BE2C (cell line): ENCODE data around the gene SP140L.

ENCODE experiments used
- DNase-seq: peaks from one replicate; pipeline ENCODE4 v3.0.0-alpha.2; 2020
- H3K27me3 ChIP-seq: fragments of 250-450 bp; sonication (Bioruptor Pico); 2 replicates; pipeline ENCODE4 v1.5.1; 2020; ENCODE audit warnings: mild to moderate bottlenecking
- H3K36me3 ChIP-seq: fragments of 250-450 bp; sonication (Bioruptor Pico); 2 replicates; pipeline ENCODE4 v1.5.1; 2020; ENCODE audit warnings: mild to moderate bottlenecking
- H3K4me1 ChIP-seq: fragments of 250-450 bp; sonication (Bioruptor Pico); 2 replicates; pipeline ENCODE4 v1.5.1; 2020
- H3K4me3 ChIP-seq: 2 replicates; pipeline ENCODE4 v1.5.1; 2011; ENCODE audit warnings: low read depth, low read length
- H3K9me3 ChIP-seq: fragments of 250-450 bp; sonication (Bioruptor Pico); 2 replicates; pipeline ENCODE4 v1.5.1; 2020
- TF ChIP-seq, protein P1 (sequence below): IDR thresholded peaks from 2 replicates; pipeline ENCODE4 v1.5.1; 2012; ENCODE audit warnings: mild to moderate bottlenecking, low read depth, low read length

SP140L gene

DNA sequence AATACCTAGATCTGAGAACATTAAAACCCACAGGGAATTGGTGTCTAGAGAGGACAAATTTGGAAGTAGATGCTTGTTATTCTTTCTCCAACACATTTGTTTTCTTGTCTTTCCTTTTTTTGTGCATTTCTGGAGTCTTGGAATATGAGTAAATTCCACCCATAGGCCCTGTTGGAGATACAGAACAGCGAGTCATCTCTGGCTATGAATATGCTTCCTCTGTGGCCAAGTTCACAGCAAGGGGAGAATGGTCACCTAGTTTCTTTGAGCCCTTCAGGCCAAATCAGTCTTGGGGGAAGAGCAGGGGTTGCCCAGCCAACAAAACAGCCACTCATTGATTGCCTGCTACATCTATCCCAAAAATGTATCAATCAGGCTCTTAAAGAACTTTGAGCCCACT, 31.3 kb downstream of the SP140L start:
- TF ChIP-seq, protein P1, sequence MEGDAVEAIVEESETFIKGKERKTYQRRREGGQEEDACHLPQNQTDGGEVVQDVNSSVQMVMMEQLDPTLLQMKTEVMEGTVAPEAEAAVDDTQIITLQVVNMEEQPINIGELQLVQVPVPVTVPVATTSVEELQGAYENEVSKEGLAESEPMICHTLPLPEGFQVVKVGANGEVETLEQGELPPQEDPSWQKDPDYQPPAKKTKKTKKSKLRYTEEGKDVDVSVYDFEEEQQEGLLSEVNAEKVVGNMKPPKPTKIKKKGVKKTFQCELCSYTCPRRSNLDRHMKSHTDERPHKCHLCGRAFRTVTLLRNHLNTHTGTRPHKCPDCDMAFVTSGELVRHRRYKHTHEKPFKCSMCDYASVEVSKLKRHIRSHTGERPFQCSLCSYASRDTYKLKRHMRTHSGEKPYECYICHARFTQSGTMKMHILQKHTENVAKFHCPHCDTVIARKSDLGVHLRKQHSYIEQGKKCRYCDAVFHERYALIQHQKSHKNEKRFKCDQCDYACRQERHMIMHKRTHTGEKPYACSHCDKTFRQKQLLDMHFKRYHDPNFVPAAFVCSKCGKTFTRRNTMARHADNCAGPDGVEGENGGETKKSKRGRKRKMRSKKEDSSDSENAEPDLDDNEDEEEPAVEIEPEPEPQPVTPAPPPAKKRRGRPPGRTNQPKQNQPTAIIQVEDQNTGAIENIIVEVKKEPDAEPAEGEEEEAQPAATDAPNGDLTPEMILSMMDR: no peak
- no peaks in the 10 kb centered on the region for H3K9me3 ChIP-seq
- no peaks in the 10 kb centered on the region for H3K4me1 ChIP-seq
- no peaks in the 10 kb centered on the region for H3K36me3 ChIP-seq
- no peaks in the 10 kb centered on the region for H3K27me3 ChIP-seq
- H3K4me3 ChIP-seq: no peak overlapping the region
- DNase-seq: no peak

DNA sequence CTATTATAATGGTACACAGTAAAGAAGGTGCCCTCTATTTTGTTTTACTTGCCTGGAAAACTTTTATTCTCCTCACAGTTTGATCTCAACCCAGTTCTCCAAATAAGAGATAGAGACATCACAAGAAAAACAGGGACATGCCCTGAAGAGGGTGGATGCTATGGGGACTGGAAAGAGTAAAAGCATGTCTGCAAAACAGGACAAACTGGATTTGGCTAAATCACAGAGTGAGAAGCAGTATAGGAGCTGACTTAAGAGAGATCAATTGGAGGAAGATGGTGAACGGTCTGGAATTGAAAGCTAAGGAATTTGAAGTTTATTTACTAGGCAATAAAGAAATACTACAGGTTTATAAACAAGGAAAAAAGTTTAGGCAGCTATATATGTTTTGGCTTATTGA, 33.0 kb downstream of the SP140L start:
- Histone ChIP-seq H3K36me3 (no peaks in the 10 kb centered on the region), H3K4me3 (no peak overlapping the region), H3K9me3 (no peaks in the 10 kb centered on the region), H3K4me1 (no peaks in the 10 kb centered on the region), H3K27me3 (no peaks in the 10 kb centered on the region)
- TF ChIP-seq, protein P1: no peak
- DNase-seq: no peak

DNA sequence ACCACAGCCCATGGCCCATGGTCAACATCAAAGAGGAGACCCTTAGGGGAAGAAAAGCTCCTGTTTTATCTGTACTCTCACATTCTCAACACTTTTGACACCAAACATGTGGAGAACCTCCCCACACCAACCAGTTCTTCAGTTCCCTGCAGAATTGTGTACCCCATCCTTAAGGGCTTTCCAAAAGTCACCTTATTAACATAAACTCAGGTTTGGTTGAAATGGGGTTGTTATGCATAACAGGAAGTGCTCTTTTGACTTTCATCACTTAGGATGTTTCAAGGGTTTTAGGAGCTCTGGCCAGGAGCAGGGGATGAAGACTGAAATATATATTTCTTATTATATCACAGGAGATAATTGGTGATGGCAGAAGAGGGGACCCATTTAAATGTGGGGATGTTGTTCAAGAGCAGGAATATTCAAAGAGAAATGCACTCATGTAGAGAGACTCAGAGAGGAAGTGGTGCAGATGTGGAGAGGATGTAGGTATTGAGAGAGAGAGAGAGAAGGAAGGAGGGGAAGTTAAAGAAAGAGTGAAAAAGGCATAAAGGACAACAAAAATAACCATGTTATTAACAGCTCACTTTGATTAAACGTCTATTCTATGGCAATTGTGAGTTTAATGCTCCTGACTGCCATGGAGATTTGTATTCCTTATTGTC, 35.2 kb downstream of the SP140L start:
- DNase-seq: no peak
- TF ChIP-seq, protein P1: no peak
- Histone ChIP-seq H3K4me3 (no peak overlapping the region), H3K9me3 (no peaks in the 10 kb centered on the region), H3K36me3 (no peaks in the 10 kb centered on the region), H3K4me1 (no peaks in the 10 kb centered on the region), H3K27me3 (no peaks in the 10 kb centered on the region)

DNA sequence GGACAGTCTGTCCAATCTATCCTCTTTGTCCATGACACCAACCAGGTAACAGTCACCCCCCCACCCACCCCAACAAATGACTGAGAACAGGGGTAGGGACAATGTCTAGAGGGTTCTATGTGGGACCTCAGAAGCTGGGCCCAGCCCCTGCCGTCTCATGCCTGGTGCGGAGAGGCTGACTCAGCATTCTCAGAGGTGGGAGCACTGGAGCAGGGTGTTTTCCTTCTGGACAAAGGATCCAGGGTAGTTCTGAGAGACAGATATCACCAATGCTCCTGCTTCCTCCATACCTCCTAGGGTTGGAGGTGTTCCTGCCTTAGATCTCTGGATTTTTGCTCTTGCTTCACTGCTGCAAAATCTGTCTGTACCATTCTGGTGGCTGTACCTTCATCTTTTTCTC, 55.1 kb downstream of the SP140L start:
- H3K4me1 ChIP-seq: no peaks in the 10 kb centered on the region
- no peak for DNase-seq
- H3K4me3 ChIP-seq: no peak overlapping the region
- H3K27me3 ChIP-seq: no peaks in the 10 kb centered on the region
- no peaks in the 10 kb centered on the region for H3K36me3 ChIP-seq
- TF ChIP-seq, protein P1: no peak
- H3K9me3 ChIP-seq: no peaks in the 10 kb centered on the region

DNA sequence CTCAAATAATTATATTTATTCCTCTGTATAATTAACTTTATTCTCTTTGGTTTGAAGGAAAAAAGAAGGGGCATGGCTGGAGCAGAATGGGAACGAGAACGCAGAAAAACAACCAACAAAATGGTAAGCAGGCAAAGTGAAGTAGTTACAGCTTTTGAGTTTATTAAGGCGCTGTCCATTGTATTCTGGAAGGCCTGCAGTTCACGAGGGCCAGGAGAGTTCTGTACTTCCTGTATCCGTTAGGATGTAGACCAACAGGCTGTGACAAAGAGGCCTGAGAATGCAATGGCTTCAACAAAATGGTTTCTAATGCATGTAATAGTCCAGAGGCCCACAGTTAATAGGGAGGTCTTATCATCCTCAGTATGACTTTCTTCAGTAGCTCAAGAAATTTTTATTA, 56.5 kb downstream of the SP140L start:
- no peaks in the 10 kb centered on the region for H3K9me3 ChIP-seq
- DNase-seq: no peak
- H3K4me1 ChIP-seq: no peaks in the 10 kb centered on the region
- no peak overlapping the region for H3K4me3 ChIP-seq
- TF ChIP-seq, protein P1: no peak
- H3K36me3 ChIP-seq: no peaks in the 10 kb centered on the region
- no peaks in the 10 kb centered on the region for H3K27me3 ChIP-seq

DNA sequence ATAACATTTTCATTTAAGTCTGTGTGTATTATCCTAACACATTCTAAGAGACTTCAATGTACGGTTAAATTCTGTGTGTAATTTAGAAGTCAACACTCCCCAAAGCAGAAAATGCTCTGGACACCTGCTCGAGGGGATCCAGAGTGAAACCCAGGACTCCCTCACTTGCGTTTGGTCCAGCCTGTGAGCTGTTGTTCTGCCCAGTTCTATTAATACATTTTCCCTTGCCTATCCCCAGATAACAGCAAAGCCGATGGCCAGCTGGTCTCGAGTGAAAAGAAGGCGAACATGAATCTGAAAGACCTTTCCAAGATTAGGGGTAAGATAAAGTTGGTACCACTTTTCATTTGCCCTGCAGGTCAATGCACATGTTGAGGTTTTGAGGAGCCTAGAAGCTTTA, 58.0 kb downstream of the SP140L start:
- Histone ChIP-seq H3K4me3 (no peak overlapping the region), H3K36me3 (no peaks in the 10 kb centered on the region), H3K9me3 (no peaks in the 10 kb centered on the region), H3K4me1 (no peaks in the 10 kb centered on the region), H3K27me3 (no peaks in the 10 kb centered on the region)
- TF ChIP-seq, protein P1: no peak
- DNase-seq: no peak
